MG63 (cell line): Measurements from ENCODE around the gene ZC3H10. TPM values are rescaled to one million over a fixed set of nuclear protein-coding genes. Genes with fewer than 3 reads are reported as not detected.
"Not testable (repeated sequence)": the region's sequence is repeated elsewhere in the genome, so short reads cannot be mapped to it uniquely, and the experiment has no call there.

Source experiments
- DNase-seq: peaks from one replicate; pipeline ENCODE4 v3.0.0-alpha.2; 2020
- H3K27me3 ChIP-seq: fragments of 250-450 bp; sonication (Bioruptor Pico); 2 replicates; pipeline ENCODE4 v1.5.1; 2020; ENCODE audit warnings: mild to moderate bottlenecking, moderate library complexity
- H3K36me3 ChIP-seq: fragments of 250-450 bp; sonication (Bioruptor Pico); 2 replicates; pipeline ENCODE4 v1.5.1; 2020; ENCODE audit warnings: mild to moderate bottlenecking, moderate library complexity
- H3K4me3 ChIP-seq: fragments of 250-450 bp; sonication (Bioruptor Pico); 2 replicates; pipeline ENCODE4 v1.5.1; 2020; ENCODE audit warnings: mild to moderate bottlenecking, moderate library complexity
- H3K9me3 ChIP-seq: fragments of 250-450 bp; sonication (Bioruptor Pico); 2 replicates; pipeline ENCODE4 v1.5.1; 2020; ENCODE audit warnings: mild to moderate bottlenecking, moderate library complexity
- total RNA-seq: library from RNA; depleted of rRNA; stranded (reverse); fragments of >200 nt; shearing (Covaris generic); gene quantifications from 2 replicates; pipeline ENCODE4 v1.2.3, GENCODE V29; 2014; ENCODE audit warnings: low replicate concordance; rRNA removed

Gene ZC3H10, protein sequence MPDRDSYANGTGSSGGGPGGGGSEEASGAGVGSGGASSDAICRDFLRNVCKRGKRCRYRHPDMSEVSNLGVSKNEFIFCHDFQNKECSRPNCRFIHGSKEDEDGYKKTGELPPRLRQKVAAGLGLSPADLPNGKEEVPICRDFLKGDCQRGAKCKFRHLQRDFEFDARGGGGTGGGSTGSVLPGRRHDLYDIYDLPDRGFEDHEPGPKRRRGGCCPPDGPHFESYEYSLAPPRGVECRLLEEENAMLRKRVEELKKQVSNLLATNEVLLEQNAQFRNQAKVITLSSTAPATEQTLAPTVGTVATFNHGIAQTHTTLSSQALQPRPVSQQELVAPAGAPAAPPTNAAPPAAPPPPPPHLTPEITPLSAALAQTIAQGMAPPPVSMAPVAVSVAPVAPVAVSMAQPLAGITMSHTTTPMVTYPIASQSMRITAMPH
- 3.5 and 5.3 TPM in 2 replicates for total RNA-seq

DNA sequence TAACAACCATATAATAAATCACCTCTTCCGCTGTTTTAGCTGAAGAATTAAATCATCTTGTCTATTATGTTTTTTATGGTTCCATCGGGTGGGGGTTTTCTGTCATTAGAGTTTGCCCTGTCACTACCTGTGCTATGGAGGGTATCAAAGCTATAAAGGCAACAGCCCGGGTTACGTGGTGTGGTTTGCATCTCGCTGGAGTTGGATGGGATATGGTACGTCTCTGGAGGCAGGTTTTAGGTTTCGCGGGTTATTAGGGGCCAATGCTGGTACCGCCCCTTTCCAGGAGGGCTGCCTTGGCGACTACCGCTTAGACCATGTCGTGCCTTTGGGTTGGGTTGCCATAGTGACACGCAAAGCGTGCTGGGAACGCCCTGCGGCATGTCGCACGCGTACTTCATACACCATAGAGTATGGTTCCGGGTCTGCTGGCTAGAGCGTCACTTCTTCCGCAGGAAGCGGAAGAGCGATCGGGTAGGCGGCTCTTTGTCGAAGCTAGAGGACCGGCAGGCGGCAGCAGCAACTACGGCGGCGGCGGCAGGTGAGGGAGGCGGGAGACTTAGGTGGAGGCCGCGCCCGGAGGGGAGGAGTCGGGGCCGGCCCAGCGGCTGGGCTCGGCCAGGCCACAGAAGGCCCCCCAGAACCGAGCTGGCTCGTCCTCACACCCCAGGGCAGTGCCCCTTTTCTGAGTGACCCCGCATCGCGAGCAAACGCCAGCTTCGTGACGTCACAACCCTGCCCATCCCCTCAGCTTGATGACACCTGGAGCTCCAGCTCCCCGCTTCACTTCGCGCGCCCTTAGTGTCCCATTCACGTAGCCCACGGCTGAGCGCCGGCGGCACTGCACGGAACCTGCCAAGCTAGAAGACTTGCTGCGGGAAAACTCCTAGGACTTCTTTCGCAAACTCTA, at the start of gene ZC3H10:
TSS of gene ZC3H10 (plus strand) at position 489 of the 910 bp plus-strand sequence. CDS start 2,297 bp downstream, outside the sequence.
- H3K9me3 ChIP-seq, result no peaks in the 10 kb centered on the region; the same call in 1 of the 2 replicates
- peak; percentile 99 for DNase-seq
- peaks cover 45% of the 10 kb centered on the region for H3K36me3 ChIP-seq
- peak within 1 kb of the TSS; percentile 85 for H3K4me3 ChIP-seq
- no peaks in the 10 kb centered on the region for H3K27me3 ChIP-seq

DNA sequence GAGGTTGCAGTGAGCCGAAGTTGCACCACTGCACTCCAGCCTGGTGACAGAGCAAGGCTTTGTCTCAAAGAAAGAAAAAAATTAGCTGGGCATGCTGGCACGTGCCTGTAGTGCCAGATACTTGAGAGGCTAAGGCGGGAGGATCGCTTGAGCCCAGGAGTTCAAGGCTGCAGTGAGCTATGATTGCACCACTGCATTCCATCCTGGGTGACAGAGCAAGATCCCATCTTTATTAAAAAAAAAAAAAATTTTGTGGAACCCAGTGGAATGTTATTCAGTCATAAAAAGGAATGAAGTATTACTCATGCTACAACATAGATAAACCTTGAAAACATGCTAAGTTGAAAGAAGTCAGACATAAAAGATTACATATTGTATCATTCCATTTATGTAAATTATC, 46.4 kb upstream of the ZC3H10 start:
- no peaks in the 10 kb centered on the region for H3K36me3 ChIP-seq
- H3K27me3 ChIP-seq, result no peaks in the 10 kb centered on the region
- no peak overlapping the region for H3K4me3 ChIP-seq
- H3K9me3 ChIP-seq, result no peaks in the 10 kb centered on the region
- DNase-seq, result peak; percentile 55

GRCh38 chr12:56074396-56074795, 43.7 kb upstream of the ZC3H10 start:
- Histone ChIP-seq H3K4me3 (no peak overlapping the region), H3K9me3 (no peaks in the 10 kb centered on the region), H3K27me3 (no peaks in the 10 kb centered on the region), H3K36me3 (no peaks in the 10 kb centered on the region)
- DNase-seq, result no peak

DNA sequence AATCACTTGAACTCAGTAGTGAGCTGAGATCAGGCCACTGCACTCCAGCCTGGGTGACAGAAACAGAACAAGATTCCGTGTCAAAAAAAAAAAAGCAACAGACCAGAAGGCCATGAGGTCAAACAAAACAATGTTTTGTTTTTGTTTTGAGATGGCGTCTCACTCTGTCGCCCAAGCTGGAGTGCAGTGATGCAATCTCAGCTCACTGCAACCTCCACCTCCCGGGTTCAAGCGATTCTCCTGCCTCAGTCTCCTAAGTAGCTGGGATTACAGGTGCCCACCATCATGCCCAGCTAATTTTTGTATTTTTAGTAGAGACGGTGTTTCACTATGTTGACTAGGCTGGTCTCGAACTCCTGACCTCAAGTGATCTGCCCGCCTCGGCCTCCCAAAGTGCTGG, 40.1 kb upstream of the ZC3H10 start:
- H3K4me3 ChIP-seq, H3K36me3 ChIP-seq, H3K27me3 ChIP-seq, DNase-seq, H3K9me3 ChIP-seq: not testable (repeated sequence)

DNA sequence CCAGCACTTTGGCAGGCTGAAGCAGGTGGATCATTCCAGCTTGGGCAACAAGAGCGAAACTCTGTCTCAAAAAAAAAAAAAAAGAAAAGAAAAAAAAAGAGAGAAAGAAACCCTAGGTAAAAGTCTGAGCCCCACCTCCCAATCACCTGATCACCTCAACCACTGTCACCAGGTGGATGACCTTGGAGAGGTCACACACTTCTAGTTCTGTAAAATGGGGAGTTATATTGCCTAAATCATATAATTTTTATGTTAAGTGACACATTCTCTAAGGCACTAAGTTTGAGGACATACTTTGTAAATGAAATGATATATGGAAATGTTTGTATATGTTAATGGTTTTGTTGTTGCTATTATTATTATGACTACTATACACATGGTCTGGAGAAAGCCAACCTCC, 39.6 kb upstream of the ZC3H10 start:
- H3K27me3 ChIP-seq, result no peaks in the 10 kb centered on the region
- H3K4me3 ChIP-seq, result peak overlapping the region; percentile 51; the same call in 1 of the 2 replicates
- no peaks in the 10 kb centered on the region for H3K9me3 ChIP-seq
- DNase-seq, result no peak
- H3K36me3 ChIP-seq, result no peaks in the 10 kb centered on the region

- no peaks in the 10 kb centered on the region for H3K9me3 ChIP-seq
- H3K36me3 ChIP-seq, result no peaks in the 10 kb centered on the region
- H3K27me3 ChIP-seq, result no peaks in the 10 kb centered on the region
- peak overlapping the region; percentile 51 for H3K4me3 ChIP-seq
- peak; percentile 93 for DNase-seq
Measured at GRCh38 chr12:56078931-56079722, 38.9 kb upstream of the ZC3H10 start.

GRCh38 chr12:56079723-56080555, 38.1 kb upstream of the ZC3H10 start, which contains the start of gene ERBB3:
TSS of gene ERBB3 (plus strand) at chr12:56080165. CDS start at chr12:56080301, 136 bp downstream.
- Histone ChIP-seq H3K4me3 (peak within 1 kb of the TSS; percentile 51), H3K9me3 (no peaks in the 10 kb centered on the region)

GRCh38 chr12:56080556-56081138, 37.4 kb upstream of the ZC3H10 start:
- no peak for DNase-seq
- Histone ChIP-seq H3K9me3 (no peaks in the 10 kb centered on the region), H3K4me3 (no peak overlapping the region), H3K36me3 (no peaks in the 10 kb centered on the region), H3K27me3 (no peaks in the 10 kb centered on the region)

More at GRCh38 chr12:56079723-56080555, 38.1 kb upstream of the ZC3H10 start, which contains the start of gene ERBB3:
- Histone ChIP-seq H3K27me3 (no peaks in the 10 kb centered on the region), H3K36me3 (no peaks in the 10 kb centered on the region)
- peak; percentile 91 for DNase-seq

- no peak for DNase-seq
- H3K4me3 ChIP-seq, result no peak overlapping the region
- no peaks in the 10 kb centered on the region for H3K27me3 ChIP-seq
- H3K36me3 ChIP-seq, result no peaks in the 10 kb centered on the region
- no peaks in the 10 kb centered on the region for H3K9me3 ChIP-seq
Measured at GRCh38 chr12:56081393-56082347, 36.4 kb upstream of the ZC3H10 start.

DNA sequence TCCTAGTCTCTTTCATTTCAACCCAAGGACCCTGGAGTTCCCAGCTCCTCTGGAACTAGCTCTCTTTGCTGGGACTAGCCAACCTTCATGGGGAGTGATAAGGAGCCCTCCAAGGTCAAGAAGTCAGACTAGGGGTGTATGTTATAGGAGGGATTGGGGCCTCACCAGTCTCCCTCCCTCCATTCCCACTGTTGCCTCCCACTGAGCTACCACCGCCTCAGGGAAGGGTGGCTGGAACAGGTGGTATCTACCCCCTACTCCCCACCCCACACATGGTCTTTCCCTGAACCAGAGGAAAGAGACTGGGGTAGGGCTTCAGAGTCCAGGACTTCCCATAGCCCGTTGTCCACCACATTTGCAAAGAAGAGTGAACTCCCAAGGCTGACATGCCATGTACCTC, 35.7 kb upstream of the ZC3H10 start:
- Histone ChIP-seq H3K4me3 (no peak overlapping the region), H3K27me3 (no peaks in the 10 kb centered on the region), H3K36me3 (no peaks in the 10 kb centered on the region), H3K9me3 (no peaks in the 10 kb centered on the region)
- no peak for DNase-seq

- H3K9me3 ChIP-seq, result no peaks in the 10 kb centered on the region
- H3K4me3 ChIP-seq, result no peak overlapping the region
- no peak for DNase-seq
- H3K27me3 ChIP-seq, result no peaks in the 10 kb centered on the region
- H3K36me3 ChIP-seq, result no peaks in the 10 kb centered on the region
Measured at GRCh38 chr12:56082967-56083366, 35.1 kb upstream of the ZC3H10 start.

GRCh38 chr12:56084958-56085543, 33.0 kb upstream of the ZC3H10 start:
- Histone ChIP-seq H3K9me3 (no peaks in the 10 kb centered on the region), H3K36me3 (no peaks in the 10 kb centered on the region), H3K27me3 (no peaks in the 10 kb centered on the region), H3K4me3 (no peak overlapping the region)
- peak; percentile 20 for DNase-seq

DNA sequence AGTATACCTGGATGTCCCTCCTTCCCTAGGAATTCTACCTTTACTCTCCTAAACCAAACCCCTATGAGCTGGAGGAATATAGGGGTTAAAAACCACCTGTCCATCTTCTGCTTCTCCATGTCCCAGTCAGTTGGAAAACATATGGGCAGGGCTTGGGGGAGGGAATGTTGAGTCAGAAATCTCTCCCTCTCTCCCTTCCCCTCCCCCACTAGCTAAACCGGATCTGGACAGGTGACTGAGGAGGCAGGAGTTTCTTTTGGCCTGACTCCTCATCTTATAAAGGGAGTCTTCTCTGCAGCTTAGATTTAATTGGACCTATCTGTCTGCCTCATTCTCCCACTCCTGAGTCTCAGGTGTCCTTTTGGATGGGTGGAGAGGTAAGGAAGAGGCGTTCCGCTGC, 32.0 kb upstream of the ZC3H10 start:
- Histone ChIP-seq H3K9me3 (no peaks in the 10 kb centered on the region), H3K27me3 (no peaks in the 10 kb centered on the region), H3K36me3 (no peaks in the 10 kb centered on the region), H3K4me3 (no peak overlapping the region)
- DNase-seq, result no peak

- H3K36me3 ChIP-seq, result no peaks in the 10 kb centered on the region
- no peak for DNase-seq
- no peaks in the 10 kb centered on the region for H3K27me3 ChIP-seq
- H3K4me3 ChIP-seq, result no peak overlapping the region
- no peaks in the 10 kb centered on the region for H3K9me3 ChIP-seq
Measured at GRCh38 chr12:56086608-56087007, 31.5 kb upstream of the ZC3H10 start.
